HepG2 (cell line): Measurements from ENCODE around the gene CDC14A. TPM values are rescaled to one million over a fixed set of nuclear protein-coding genes. Genes with fewer than 3 reads are reported as not detected.

Experiments
- ATAC-seq: fragments of 200-7000 bp; cut with Tn5 transposase; 3 replicates; pipeline ENCODE4 v1.9.1; 2020; ENCODE audit warnings: mild to moderate bottlenecking, moderate library complexity
- BruUV-seq: library from RNA; stranded (reverse); fragments of 400-500 nt; replicated peaks from 2 replicates; lab custom pipeline; 2021; lab: Mats Ljungman, UMichigan
- CTCF ChIA-PET: fragments of 300-600 bp; formaldehyde crosslinking; extraction: SDS; loops from one replicate; lab custom pipeline; 2021; ENCODE audit warnings: low total read pairs, inconsistent platforms, low intra/inter-chr PET ratio; lab: Yijun Ruan, JAX
- POLR2A ChIA-PET: fragments of 350-600 bp; sonication (Branson Sonifier 250); formaldehyde crosslinking; loops from one replicate; lab custom pipeline; 2020; ENCODE audit warnings: antibody characterized with exemption, inconsistent platforms; lab: Yijun Ruan, JAX
- DNase-seq: peaks from one replicate; pipeline ENCODE4 v3.0.0-alpha.2; 2015; ENCODE audit warnings: low spot score
- FAIRE-seq: peaks from 3 replicates; lab custom pipeline; 2011; peaks lifted over from hg19 to GRCh38; lab: Jason Lieb, UNC
- H2AFZ ChIP-seq: one replicate; pipeline ENCODE4 v1.6.1; 2011; ENCODE audit warnings: low read length, inconsistent platforms
- H3K27ac ChIP-seq: fragments of 300-600 bp; 3 replicates; pipeline ENCODE4 v1.8.0; 2011; ENCODE audit warnings: mixed run types, mild to moderate bottlenecking, mixed read lengths, low read length, inconsistent platforms; ENCODE audit not compliant: insufficient read depth; ENCODE audit errors: extremely low read length
- H3K27me3 ChIP-seq, 2 experiments: fragments of 200-600 bp in 1 of 2; 2 replicates in 1 of 2; 3 replicates in 1 of 2; pipeline versions ENCODE4 v1.6.0 to v1.8.0; 2011; ENCODE audit warnings: low read length in 2 of 2, mild to moderate bottlenecking in 2 of 2, moderate library complexity in 2 of 2, inconsistent platforms in 1 of 2; ENCODE audit not compliant: insufficient read depth in 2 of 2, control insufficient read depth in 1 of 2
- H3K36me3 ChIP-seq, 2 experiments: fragments of 200-600 bp in 1 of 2; replicated peaks in 1 of 2; 2 replicates in 1 of 2; 3 replicates in 1 of 2; pipeline versions ENCODE4 v1.5.1 to v1.8.0; 2011; ENCODE audit warnings: low read length in 2 of 2, inconsistent platforms in 1 of 2; ENCODE audit not compliant: insufficient read depth in 2 of 2, control insufficient read depth in 1 of 2
- H3K4me1 ChIP-seq: 2 replicates; pipeline ENCODE4 v1.5.1; 2012; ENCODE audit warnings: low read length, inconsistent platforms; ENCODE audit not compliant: insufficient read depth
- H3K4me2 ChIP-seq: 2 replicates; pipeline ENCODE4 v1.6.0; 2011; ENCODE audit warnings: low read depth, low read length, inconsistent platforms
- H3K4me3 ChIP-seq, 3 experiments: fragments of 200-600 bp in 1 of 3; sonication (generic), shearing (Covaris generic) in 1 of 3; replicated peaks in 1 of 3; 2 replicates each; pipeline ENCODE4 v1.5.1; 2011 to 2016; ENCODE audit warnings: low read length in 3 of 3, inconsistent platforms in 2 of 3, low read depth in 2 of 3, mild to moderate bottlenecking in 2 of 3, control low read depth in 1 of 3, mixed read lengths in 1 of 3; ENCODE audit not compliant: insufficient read depth in 1 of 3
- H3K79me2 ChIP-seq: one replicate; pipeline ENCODE4 v1.6.1; 2011; ENCODE audit warnings: low read length, inconsistent platforms; ENCODE audit not compliant: insufficient read depth
- H3K9ac ChIP-seq: 2 replicates; pipeline ENCODE4 v1.6.0; 2011; ENCODE audit warnings: mild to moderate bottlenecking, low read depth, low read length, inconsistent platforms; ENCODE audit not compliant: insufficient read depth
- H3K9me3 ChIP-seq: 2 replicates; pipeline ENCODE4 v1.5.1; 2012; ENCODE audit warnings: mild to moderate bottlenecking, low read length
- H4K20me1 ChIP-seq: 2 replicates; pipeline ENCODE4 v1.6.0; 2011; ENCODE audit warnings: inconsistent platforms, mild to moderate bottlenecking, low read length, moderate library complexity; ENCODE audit not compliant: insufficient read depth
- FOXJ3 ChIP-seq: sonication (generic); formaldehyde crosslinking; IDR thresholded peaks from 2 replicates; pipeline ENCODE4 v1.4.0; 2020; ENCODE audit warnings: missing genetic modification reagents, mild to moderate bottlenecking, borderline replicate concordance
- GTF2F1 ChIP-seq: fragments of 150-350 bp; IDR thresholded peaks from 2 replicates; pipeline ENCODE4 v1.6.1; 2014; ENCODE audit warnings: low read length
- JUND ChIP-seq: sonication (generic); formaldehyde crosslinking; IDR thresholded peaks from 2 replicates; pipeline ENCODE4 v1.8.0; 2022; ENCODE audit warnings: mild to moderate bottlenecking, missing genetic modification reagents
- ZNF367 ChIP-seq: sonication (generic); formaldehyde crosslinking; IDR thresholded peaks from 2 replicates; pipeline ENCODE4 v1.4.0; 2020; ENCODE audit warnings: missing genetic modification reagents, borderline replicate concordance
- ZNF563 ChIP-seq: sonication (generic); formaldehyde crosslinking; IDR thresholded peaks from 2 replicates; pipeline ENCODE4 v1.8.0; 2022; ENCODE audit warnings: mild to moderate bottlenecking, moderate library complexity, missing genetic modification reagents
- WGBS: methylation state at CpG from one replicate; pipeline ENCODE4 v1.1.6; 2017; ENCODE audit warnings: low lambda C conversion rate; 5-methylcytosine and 5-hydroxymethylcytosine counted together
- in situ Hi-C: cut with HindIII; loops from 2 replicates; pipeline ENCODE4 v1.10.0; 2017; ENCODE audit warnings: low pct_unique_long_range_greater_than_20kb; ENCODE audit not compliant: extremely low pct_ligation_motif_present
- intact Hi-C: fragments of 100-400 bp; cut with micrococcal nuclease; formaldehyde crosslinking; loops from one replicate; pipeline ENCODE4 v1.10.0; 2022; ENCODE audit not compliant: unreplicated experiment
- polyA plus RNA-seq, 8 experiments: library from polyadenylated mRNA; depleted of rRNA in 3 of 8; stranded (reverse) in 7 of 8; unstranded in 1 of 8; fragments of >200 nt; fragmentation: Illumina TruSeq in 4 of 8; extraction: Trizol in 4 of 8; gene quantifications; 2 replicates each; pipeline versions ENCODE4 v1.2.1 to v1.2.3, GENCODE V29; 2011 to 2016; ENCODE audit warnings: low read depth in 4 of 8, missing spikeins in 1 of 8, mixed read lengths in 1 of 8; ENCODE audit not compliant: insufficient read depth in 1 of 8
- total RNA-seq, 5 experiments: library from RNA; depleted of rRNA; stranded (reverse); fragments of >200 nt; fragmentation: Illumina TruSeq; extraction: Trizol; gene quantifications; 2 replicates each; pipeline ENCODE4 v1.2.3, GENCODE V29; 2016; ENCODE audit warnings: low read depth in 1 of 5
- TF ChIP-seq, protein P1 (sequence below): sonication (generic); formaldehyde crosslinking; IDR thresholded peaks from 2 replicates; pipeline ENCODE4 v1.4.0; 2020; ENCODE audit warnings: mild to moderate bottlenecking, missing genetic modification reagents
- TF ChIP-seq, protein P2 (sequence below): sonication (generic); formaldehyde crosslinking; IDR thresholded peaks from 2 replicates; pipeline ENCODE4 v1.4.0; 2020; ENCODE audit warnings: missing genetic modification reagents, mild to moderate bottlenecking, borderline replicate concordance

Gene CDC14A
- total and polyA plus RNA-seq, 2 of the 13 experiments (the other 11 are each of a cell fraction or from before 2014, with no cell fraction given) = 2.8 to 4.9 TPM

DNA sequence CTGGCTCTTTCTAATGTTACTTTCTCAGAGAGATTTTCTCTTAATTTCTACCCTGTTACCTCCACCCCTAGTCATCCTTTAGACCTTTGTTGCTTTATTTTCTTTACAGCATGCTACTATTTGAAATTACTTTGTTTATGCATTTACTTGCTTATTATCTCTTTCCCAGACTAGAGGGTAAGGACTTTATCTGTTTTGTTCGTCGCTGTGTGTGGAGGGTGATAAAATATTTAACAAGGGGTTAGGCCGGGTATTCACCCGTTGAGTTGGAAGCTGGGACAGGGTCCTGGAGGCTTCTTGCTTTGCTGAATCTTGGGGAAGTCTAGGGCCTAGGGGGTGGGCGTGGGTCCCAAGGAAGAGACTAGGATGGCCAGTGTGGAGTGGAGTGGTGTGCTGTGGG lies 43.6 kb downstream of the CDC14A start:
- Histone ChIP-seq H3K27me3 (no peaks in the 10 kb centered on the region), H2AFZ (no peak overlapping the region), H4K20me1 (no peaks in the 10 kb centered on the region), H3K9ac (no peak overlapping the region), H3K27ac (no peak overlapping the region), H3K9me3 (no peaks in the 10 kb centered on the region), H3K36me3 (peaks cover 3 to 6% of the 10 kb centered on the region in 2 experiments; a peak in 2 of 5 replicates), H3K79me2 (no peaks in the 10 kb centered on the region), H3K4me2 (no peak overlapping the region), H3K4me3 (no peak overlapping the region), H3K4me1 (peaks cover 7% of the 10 kb centered on the region)
- CTCF ChIA-PET = no interaction called here
- ATAC-seq (no peak), DNase-seq (no peak), FAIRE-seq (no peak)
- POLR2A ChIA-PET = no interaction called here
- no TSS peak for BruUV-seq
- in situ Hi-C loops (no loop called here), intact Hi-C loops (no loop called here)
- 88% methylated on average over 5 of the region's 5 CpGs for WGBS
- no peak for TF ChIP-seq JUND (CRISPR knock-in tag)
- TF ChIP-seq FOXJ3 (CRISPR knock-in tag) = no peak
- no peak for TF ChIP-seq ZNF563
- TF ChIP-seq, protein P1, sequence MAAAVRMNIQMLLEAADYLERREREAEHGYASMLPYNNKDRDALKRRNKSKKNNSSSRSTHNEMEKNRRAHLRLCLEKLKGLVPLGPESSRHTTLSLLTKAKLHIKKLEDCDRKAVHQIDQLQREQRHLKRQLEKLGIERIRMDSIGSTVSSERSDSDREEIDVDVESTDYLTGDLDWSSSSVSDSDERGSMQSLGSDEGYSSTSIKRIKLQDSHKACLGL = no peak
- TF ChIP-seq ZNF367 (CRISPR knock-in tag) = no peak
- TF ChIP-seq, protein P2, sequence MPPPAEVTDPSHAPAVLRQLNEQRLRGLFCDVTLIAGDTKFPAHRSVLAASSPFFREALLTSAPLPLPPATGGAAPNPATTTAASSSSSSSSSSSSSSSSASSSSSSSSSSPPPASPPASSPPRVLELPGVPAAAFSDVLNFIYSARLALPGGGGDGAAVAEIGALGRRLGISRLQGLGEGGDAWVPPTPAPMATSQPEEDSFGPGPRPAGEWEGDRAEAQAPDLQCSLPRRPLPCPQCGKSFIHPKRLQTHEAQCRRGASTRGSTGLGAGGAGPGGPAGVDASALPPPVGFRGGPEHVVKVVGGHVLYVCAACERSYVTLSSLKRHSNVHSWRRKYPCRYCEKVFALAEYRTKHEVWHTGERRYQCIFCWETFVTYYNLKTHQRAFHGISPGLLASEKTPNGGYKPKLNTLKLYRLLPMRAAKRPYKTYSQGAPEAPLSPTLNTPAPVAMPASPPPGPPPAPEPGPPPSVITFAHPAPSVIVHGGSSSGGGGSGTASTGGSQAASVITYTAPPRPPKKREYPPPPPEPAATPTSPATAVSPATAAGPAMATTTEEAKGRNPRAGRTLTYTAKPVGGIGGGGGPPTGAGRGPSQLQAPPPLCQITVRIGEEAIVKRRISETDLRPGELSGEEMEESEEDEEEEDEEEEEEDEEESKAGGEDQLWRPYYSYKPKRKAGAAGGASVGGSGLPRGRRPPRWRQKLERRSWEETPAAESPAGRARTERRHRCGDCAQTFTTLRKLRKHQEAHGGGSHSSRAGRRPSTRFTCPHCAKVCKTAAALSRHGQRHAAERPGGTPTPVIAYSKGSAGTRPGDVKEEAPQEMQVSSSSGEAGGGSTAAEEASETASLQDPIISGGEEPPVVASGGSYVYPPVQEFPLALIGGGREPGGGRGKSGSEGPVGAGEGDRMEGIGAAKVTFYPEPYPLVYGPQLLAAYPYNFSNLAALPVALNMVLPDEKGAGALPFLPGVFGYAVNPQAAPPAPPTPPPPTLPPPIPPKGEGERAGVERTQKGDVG (CRISPR knock-in tag) = no peak
- TF ChIP-seq GTF2F1 = no peak
